Fibroblast of lung (primary cell): ENCODE results near the gene HBM. TPM values are rescaled to one million over a fixed set of nuclear protein-coding genes. Genes with fewer than 3 reads are reported as not detected.
A peak's percentile ranks its signal among the peaks of the same experiment; 100 is the strongest.
"Not testable (repeated sequence)": the region's sequence is repeated elsewhere in the genome, so short reads cannot be mapped to it uniquely, and the experiment has no call there.

Experiments used
- DNase-seq, 2 donors: peaks; one replicate each; pipeline versions ENCODE4 v3.0.0 to v3.0.0-alpha.2; 2010; ENCODE audit warnings: low read depth in 2 of 2
- H2AFZ ChIP-seq: 2 replicates; pipeline ENCODE4 v1.5.1; 2012; ENCODE audit warnings: low read length, control low read depth, inconsistent platforms
- H3K27ac ChIP-seq: 2 replicates; pipeline ENCODE4 v1.5.1; 2011; ENCODE audit warnings: low read length, control low read depth; ENCODE audit not compliant: insufficient read depth
- H3K27me3 ChIP-seq: 2 replicates; pipeline ENCODE4 v1.5.1; 2011; ENCODE audit warnings: mild to moderate bottlenecking, low read length; ENCODE audit not compliant: control insufficient read depth, insufficient read depth
- H3K36me3 ChIP-seq: 2 replicates; pipeline ENCODE4 v1.5.1; 2011; ENCODE audit warnings: low read length; ENCODE audit not compliant: control insufficient read depth, insufficient read depth
- H3K4me1 ChIP-seq: 2 replicates; pipeline ENCODE4 v1.5.1; 2011; ENCODE audit warnings: low read length; ENCODE audit not compliant: control insufficient read depth, insufficient read depth; ENCODE audit errors: extremely low read depth
- H3K4me2 ChIP-seq: 2 replicates; pipeline ENCODE4 v1.5.1; 2011; ENCODE audit warnings: low read length, control low read depth; ENCODE audit not compliant: insufficient read depth; ENCODE audit errors: extremely low read depth
- H3K4me3 ChIP-seq, 4 experiments: fragments of 200-600 bp in 1 of 4; sonication (generic) in 1 of 4; replicated peaks in 1 of 4; 2 replicates each; pipeline ENCODE4 v1.5.1; 2011 to 2016; ENCODE audit warnings: low read length in 4 of 4, low read depth in 3 of 4, mild to moderate bottlenecking in 3 of 4, control low read depth in 2 of 4, inconsistent platforms in 1 of 4, mixed read lengths in 1 of 4; ENCODE audit not compliant: insufficient read depth in 1 of 4; ENCODE audit errors: control extremely low read depth in 1 of 4
- H3K79me2 ChIP-seq: 2 replicates; pipeline ENCODE4 v1.5.1; 2012; ENCODE audit warnings: mild to moderate bottlenecking, low read length, inconsistent platforms; ENCODE audit not compliant: control insufficient read depth, insufficient read depth
- H3K9ac ChIP-seq: 2 replicates; pipeline ENCODE4 v1.5.1; 2011; ENCODE audit warnings: mild to moderate bottlenecking, low read length, control low read depth; ENCODE audit not compliant: insufficient read depth
- H3K9me3 ChIP-seq: 2 replicates; pipeline ENCODE4 v1.5.1; 2012; ENCODE audit warnings: low read depth, low read length; ENCODE audit not compliant: control insufficient read depth, insufficient read depth
- H4K20me1 ChIP-seq: 2 replicates; pipeline ENCODE4 v1.5.1; 2011; ENCODE audit warnings: low read length; ENCODE audit not compliant: control insufficient read depth, insufficient read depth; ENCODE audit errors: extremely low read depth
- CTCF ChIP-seq, 2 donors: IDR thresholded peaks in 1 of 2; conservative IDR thresholded peaks in 1 of 2; 1 replicate in 1 of 2; 2 replicates in 1 of 2; pipeline ENCODE4 v1.5.1; 2011 to 2012; ENCODE audit warnings: low read length in 2 of 2, control low read depth in 1 of 2, inconsistent platforms in 1 of 2, low read depth in 1 of 2, mild to moderate bottlenecking in 1 of 2
- EZH2 ChIP-seq: IDR thresholded peaks from 2 replicates; pipeline ENCODE4 v1.5.1; 2012; ENCODE audit warnings: low read length, control low read depth, mild to moderate bottlenecking; ENCODE audit errors: missing control alignments
- polyA plus RNA-seq, 2 donors: library from polyadenylated mRNA; depleted of rRNA in 1 of 2; stranded (reverse) in 1 of 2; unstranded in 1 of 2; fragments of >200 nt; gene quantifications; 2 replicates each; pipeline ENCODE4 v1.2.1, GENCODE V29; 2011 to 2012; ENCODE audit warnings: missing spikeins in 1 of 2
- total RNA-seq: library from RNA; depleted of rRNA; stranded (reverse); fragments of >200 nt; gene quantifications from 2 replicates; pipeline ENCODE4 v1.2.1, GENCODE V29; 2014

HBM gene
- total and polyA plus RNA-seq, 2 donors (not counting 1 experiment from before 2014, with no cell fraction given), result not detected

GRCh38 chr16:175011-175949 lies 9.5 kb downstream of the HBM start:
- no peaks in the 10 kb centered on the region for H3K36me3 ChIP-seq
- H3K27me3 ChIP-seq, result peaks cover 32% of the 10 kb centered on the region

GRCh38 chr16:176006-176405 lies 10.2 kb downstream of the HBM start:
- not testable (repeated sequence) for H3K9ac ChIP-seq, H3K79me2 ChIP-seq, H3K36me3 ChIP-seq, H3K4me2 ChIP-seq, DNase-seq, H3K4me3 ChIP-seq, H3K4me1 ChIP-seq, H2AFZ ChIP-seq, H4K20me1 ChIP-seq, H3K9me3 ChIP-seq, H3K27ac ChIP-seq
- peaks cover 32% of the 10 kb centered on the region for H3K27me3 ChIP-seq

More at GRCh38 chr16:175011-175949, 9.5 kb downstream of the HBM start:
- no peaks in the 10 kb centered on the region for H3K4me1 ChIP-seq
- no peak overlapping the region for H3K27ac ChIP-seq
- H4K20me1 ChIP-seq, result no peaks in the 10 kb centered on the region
- H3K4me2 ChIP-seq, result no peak overlapping the region
- H3K9me3 ChIP-seq, result no peaks in the 10 kb centered on the region
- no peak for DNase-seq
- TF ChIP-seq CTCF (conservative IDR thresholded peaks at IDR 0.05 in 1 of 2, IDR thresholded peaks at IDR 0.05 in 1 of 2; ENCODE audit: low read depth in 1 of 2, low read length in 2 of 2) (no peak), EZH2 (no peak)
- no peaks in the 10 kb centered on the region for H3K79me2 ChIP-seq
- H2AFZ ChIP-seq, result no peak overlapping the region
- no peak overlapping the region for H3K4me3 ChIP-seq
- no peak overlapping the region for H3K9ac ChIP-seq

- not testable (repeated sequence) for H4K20me1 ChIP-seq, H3K79me2 ChIP-seq, H3K4me3 ChIP-seq, H3K4me2 ChIP-seq, H2AFZ ChIP-seq, H3K27ac ChIP-seq, DNase-seq, H3K9me3 ChIP-seq, H3K9ac ChIP-seq, H3K36me3 ChIP-seq, H3K4me1 ChIP-seq
- peak; percentile 89 for TF ChIP-seq EZH2
- H3K27me3 ChIP-seq, result peaks cover 32% of the 10 kb centered on the region
Measured at GRCh38 chr16:176477-177382, 11.0 kb downstream of the HBM start, which contains the start of gene HBA1. HBA1 (plus strand) TSS chr16:176680; CDS start chr16:176717, 37 bp downstream.
